Stimulated activated CD4-positive, alpha-beta T cell treated with anti-CD3 and anti-CD28 coated beads, TNF-alpha, amount 100 ng/mL, for 24 hours (primary cell): ENCODE results near the gene ZNF70.

ENCODE experiments used
- DNase-seq, 3 experiments: peaks; one replicate each; pipeline ENCODE4 v3.0.0-alpha.2; 2020; ENCODE audit warnings: low read depth in 3 of 3

The ZNF70 gene

DNA sequence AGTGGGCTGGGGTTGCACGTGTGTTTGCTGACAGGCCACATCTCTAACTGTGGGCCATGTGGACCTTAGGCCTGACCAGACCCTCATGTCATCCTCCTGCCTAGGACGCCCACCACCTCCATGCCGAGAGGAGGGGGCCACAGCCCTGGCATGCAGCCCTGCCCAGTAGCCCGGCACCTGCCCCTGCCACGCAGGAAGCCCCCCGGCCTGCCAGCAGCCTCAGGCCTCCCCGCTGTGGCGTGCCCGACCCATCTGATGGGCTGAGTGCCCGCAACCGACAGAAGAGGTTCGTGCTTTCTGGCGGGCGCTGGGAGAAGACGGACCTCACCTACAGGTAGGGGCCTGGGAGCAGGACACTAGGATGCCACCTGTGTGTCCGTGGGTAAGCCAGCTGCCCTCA lies 28.2 kb upstream of the ZNF70 start:
- no peak for DNase-seq

DNA sequence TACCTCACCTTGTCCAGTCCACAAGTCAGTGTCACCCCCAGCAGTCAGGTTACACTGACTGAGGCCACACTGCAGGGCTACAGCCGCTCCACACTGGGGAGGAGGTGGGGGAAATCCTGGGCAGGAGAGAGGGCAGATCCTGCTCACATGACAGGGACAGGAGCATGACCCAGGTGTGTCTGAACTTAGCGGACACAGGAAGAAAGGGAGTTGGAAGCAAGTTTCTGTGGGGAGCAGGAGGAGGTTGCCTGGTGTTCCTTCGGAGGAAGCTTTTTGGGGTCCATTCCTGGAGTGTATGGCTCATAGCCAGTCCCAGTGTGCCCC lies 27.6 kb upstream of the ZNF70 start:
- DNase-seq, result no peak

GRCh38 chr22:23777776-23778576 lies 27.1 kb upstream of the ZNF70 start:
- DNase-seq, result no peak

DNA sequence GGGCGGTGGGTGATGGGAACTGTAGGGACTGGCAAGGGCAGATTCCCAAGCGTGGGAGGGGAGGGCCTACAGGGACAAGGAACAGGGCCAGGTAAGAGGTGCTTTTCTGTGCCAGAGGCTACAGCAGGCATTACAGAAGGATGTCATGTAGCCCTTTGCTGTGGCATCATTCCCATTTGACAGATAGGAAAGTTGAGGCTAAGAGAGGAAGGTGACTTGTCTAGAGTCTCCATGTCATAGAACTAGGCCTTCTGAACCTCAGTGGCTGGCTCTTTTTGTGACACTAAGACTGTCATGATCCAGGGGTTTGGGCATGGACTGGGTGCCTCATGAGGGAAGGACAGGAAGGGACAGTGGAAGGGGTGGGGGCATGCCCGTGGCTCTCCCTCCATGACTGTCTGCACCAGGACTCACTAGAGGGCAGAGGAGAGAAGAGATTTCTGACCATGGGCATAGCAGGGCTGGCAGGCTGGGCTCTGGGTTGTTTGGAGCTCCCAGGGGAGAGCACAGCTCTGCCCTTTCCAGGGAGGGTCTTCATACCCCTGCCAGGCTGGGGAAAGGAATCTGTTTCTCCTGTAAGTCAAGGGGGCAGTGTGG lies 25.0 kb upstream of the ZNF70 start:
- DNase-seq, result no peak

DNA sequence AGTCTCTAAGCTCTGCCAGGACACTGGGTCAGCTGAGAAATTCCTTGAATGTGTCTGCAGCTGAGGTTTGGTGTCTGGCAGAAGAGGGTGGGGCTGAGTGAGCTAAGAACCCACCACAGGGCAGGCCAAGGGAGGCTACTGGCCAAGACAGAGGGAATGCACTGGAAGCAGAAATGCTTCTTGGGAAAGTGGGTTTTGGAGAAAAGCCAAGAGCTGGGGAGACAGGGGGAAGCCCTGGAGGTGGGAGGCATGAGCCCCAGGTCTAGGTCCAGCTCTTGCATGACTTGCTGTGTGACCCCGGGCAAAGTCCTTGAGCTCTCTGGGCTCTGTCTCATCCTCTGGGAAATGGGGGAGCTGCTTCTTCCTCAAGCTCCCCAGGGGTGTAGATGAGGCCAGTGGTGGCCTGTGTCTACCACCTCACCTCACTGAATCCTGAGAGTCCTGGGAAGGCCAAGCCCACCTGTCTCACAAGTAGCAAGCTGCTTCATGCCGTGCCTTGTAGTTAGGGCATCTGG lies 24.1 kb upstream of the ZNF70 start:
- DNase-seq, result no peak

- no peak for DNase-seq
Observed at GRCh38 chr22:23774114-23774921, 23.4 kb upstream of the ZNF70 start.

- no peak for DNase-seq
Observed at GRCh38 chr22:23773483-23774113, 22.7 kb upstream of the ZNF70 start.

- peak in 2 of 3 experiments; percentile 27 to 57 for DNase-seq
Observed at GRCh38 chr22:23772649-23773473, 21.9 kb upstream of the ZNF70 start, which contains the start of gene MMP11. Gene MMP11 (plus strand): TSS chr22:23772849. CDS start chr22:23772871, 22 bp downstream.

- no peak for DNase-seq
Observed at GRCh38 chr22:23772315-23772648, 21.4 kb upstream of the ZNF70 start.

GRCh38 chr22:23769321-23769965 lies 18.5 kb upstream of the ZNF70 start:
- no peak for DNase-seq

DNA sequence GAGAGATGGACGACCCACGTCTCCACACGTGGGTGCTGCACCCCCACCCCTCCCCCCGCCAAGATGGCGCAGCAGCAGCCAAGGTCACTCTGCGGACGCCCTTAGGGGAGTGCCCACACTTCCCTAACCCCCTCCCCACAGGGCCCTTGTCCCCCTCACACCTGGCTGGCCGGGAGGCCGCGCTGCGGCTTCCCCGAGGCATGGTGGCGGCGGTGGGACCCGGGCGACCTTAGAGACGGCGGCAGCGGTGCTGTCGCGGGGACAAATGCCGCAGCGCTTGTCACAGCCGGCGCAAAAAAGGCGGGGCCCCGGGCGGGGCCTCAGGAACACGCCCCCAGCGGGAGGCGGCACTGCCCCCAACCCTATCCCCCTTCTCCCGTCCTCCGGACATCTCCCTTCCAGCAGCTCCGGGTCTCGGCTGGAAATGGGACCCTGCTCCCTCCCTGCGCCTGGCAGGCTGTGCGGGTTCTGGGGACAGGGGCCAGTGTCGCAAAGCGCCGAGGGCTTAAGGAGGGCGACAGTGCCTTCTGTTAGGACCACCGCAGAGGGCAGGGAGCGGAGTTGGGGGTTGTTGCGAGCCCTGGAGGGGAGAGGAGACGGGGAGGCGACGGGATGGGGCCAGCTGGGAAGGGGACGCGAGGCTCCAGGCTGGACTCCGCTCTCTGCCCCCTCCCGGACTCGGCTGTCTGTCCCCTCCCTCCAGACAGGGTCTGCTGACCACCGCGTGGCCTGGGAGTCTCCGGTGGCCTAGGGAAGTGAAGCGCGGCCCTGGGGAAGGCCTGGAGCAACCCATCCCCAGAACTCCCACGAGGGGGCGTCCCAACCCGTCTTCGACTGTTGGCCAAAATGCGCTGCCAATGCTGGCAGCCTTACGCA lies 17.0 kb upstream of the ZNF70 start, which contains the start of gene CHCHD10:
Gene CHCHD10, minus strand, starts transcription at position 300 of the 876 bp plus-strand sequence. Its CDS starts 98 bp downstream, at position 202.
- DNase-seq, result peak; percentile 54 to 80 (median 67)

DNA sequence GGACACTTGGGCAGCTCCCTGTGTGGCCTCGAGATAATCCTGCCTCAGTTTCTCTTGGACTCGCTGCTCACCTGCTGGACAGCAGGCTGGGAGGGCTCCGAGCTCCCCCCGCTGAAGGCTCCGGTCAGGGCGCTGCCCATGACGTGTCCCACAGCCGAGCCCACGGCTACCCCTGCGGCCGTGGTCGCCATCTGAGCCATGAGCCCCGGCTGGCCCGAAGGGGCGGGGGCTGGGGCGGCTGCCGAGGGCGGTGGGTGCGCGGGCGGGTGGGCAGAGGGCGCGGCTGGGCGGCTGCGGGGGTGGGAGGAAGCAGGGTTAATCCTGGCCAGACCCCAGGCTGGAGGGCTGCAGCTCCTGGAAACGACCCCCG lies 16.4 kb upstream of the ZNF70 start:
- DNase-seq, result no peak

- DNase-seq, result no peak
Observed at GRCh38 chr22:23764899-23765881, 14.3 kb upstream of the ZNF70 start.

GRCh38 chr22:23763954-23764353 lies 13.0 kb upstream of the ZNF70 start:
- DNase-seq, result no peak

GRCh38 chr22:23763579-23763945 lies 12.7 kb upstream of the ZNF70 start:
- peak; percentile 27 to 61 (median 34) for DNase-seq

DNA sequence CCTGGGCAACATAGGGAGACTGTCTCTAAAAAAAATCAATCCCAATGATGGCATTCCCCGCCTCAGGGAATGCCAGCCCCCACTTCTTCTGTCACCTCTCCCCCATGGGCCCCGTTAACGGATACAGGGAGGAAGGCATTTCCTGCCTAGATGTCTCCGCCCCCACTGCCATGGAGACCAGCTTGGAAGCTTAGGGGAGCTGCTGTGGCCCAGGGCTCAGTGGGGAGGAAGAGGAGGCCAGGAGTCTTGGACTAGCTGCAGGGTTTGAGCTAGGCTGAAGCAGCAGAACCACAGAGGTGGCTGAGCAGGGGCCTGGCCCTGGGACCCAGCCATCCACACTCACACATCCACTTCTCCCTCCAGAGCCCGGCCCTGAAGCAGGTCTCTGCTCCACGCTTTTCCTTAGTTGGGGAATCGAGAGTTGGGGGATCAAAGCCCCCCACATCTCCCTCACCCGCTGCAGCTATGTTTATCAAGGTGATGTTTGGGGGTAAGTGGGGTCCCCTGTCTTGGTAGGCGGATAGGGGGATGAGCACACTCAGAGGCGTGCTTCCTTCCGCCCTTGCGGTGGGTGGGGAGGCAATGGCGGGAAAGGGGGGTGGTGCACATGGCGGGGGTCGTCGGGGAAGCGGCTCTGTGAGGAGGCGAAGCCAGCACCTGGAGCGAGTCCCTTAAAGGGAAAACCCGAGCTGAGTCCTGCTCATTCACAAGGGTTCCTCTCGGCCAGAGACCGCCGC lies 12.1 kb upstream of the ZNF70 start, which contains the start of gene C22orf15:
Gene C22orf15, plus strand, starts transcription at position 149 of the 737 bp plus-strand sequence. Its CDS starts 317 bp downstream, at position 466.
- no peak for DNase-seq

GRCh38 chr22:23760056-23760455 lies 9.1 kb upstream of the ZNF70 start:
- DNase-seq, result no peak

GRCh38 chr22:23759566-23759965 lies 8.7 kb upstream of the ZNF70 start:
- no peak for DNase-seq
